Muscle of leg (tissue), 11 donors: ENCODE measurements around the gene PHF21B. TPM values are rescaled to one million over a fixed set of nuclear protein-coding genes. Genes with fewer than 3 reads are reported as not detected.

ENCODE experiments used
- DNase-seq: peaks from one replicate; pipeline ENCODE4 v3.0.0; 2013
- H3K27ac ChIP-seq: one replicate; pipeline ENCODE4 v1.5.1; 2013; ENCODE audit warnings: mild to moderate bottlenecking, low read length, control low read depth
- H3K27me3 ChIP-seq: one replicate; pipeline ENCODE4 v1.6.1; 2013; ENCODE audit warnings: low read length; ENCODE audit not compliant: control insufficient read depth, insufficient read depth
- H3K36me3 ChIP-seq: one replicate; pipeline ENCODE4 v1.6.1; 2013; ENCODE audit warnings: low read length; ENCODE audit not compliant: control insufficient read depth, insufficient read depth
- H3K4me1 ChIP-seq: one replicate; pipeline ENCODE4 v1.6.1; 2013; ENCODE audit warnings: low read length; ENCODE audit not compliant: control insufficient read depth, insufficient read depth
- H3K4me3 ChIP-seq: one replicate; pipeline ENCODE4 v1.5.1; 2013; ENCODE audit warnings: low read length, control low read depth
- H3K9me3 ChIP-seq: replicated peaks from 2 replicates; pipeline ENCODE4 v1.6.1; 2013; ENCODE audit warnings: low read depth, low read length; ENCODE audit not compliant: control insufficient read depth
- WGBS: methylation state at CpG from one replicate; pipeline ENCODE4 v1.1.5; 2013; ENCODE audit warnings: missing lambda C conversion rate; ENCODE audit not compliant: insufficient coverage; 5-methylcytosine and 5-hydroxymethylcytosine counted together
- polyA plus RNA-seq, 8 donors: library from polyadenylated mRNA; unstranded; fragments of 120-200 nt; gene quantifications; one replicate each; pipeline versions ENCODE4 v1.2.1 to v1.2.3, GENCODE V29; 2013; ENCODE audit warnings: inconsistent platforms in 1 of 8, low replicate concordance in 1 of 8; ENCODE audit not compliant: insufficient read length in 8 of 8, insufficient read depth in 1 of 8
- total RNA-seq: library from RNA; stranded (reverse); fragments of 120-200 nt; gene quantifications from one replicate; pipeline ENCODE4 v1.2.4, GENCODE V29; 2013

PHF21B gene
- total and polyA plus RNA-seq, 9 donors: 0.22 to 0.71 (median 0.49) TPM

DNA sequence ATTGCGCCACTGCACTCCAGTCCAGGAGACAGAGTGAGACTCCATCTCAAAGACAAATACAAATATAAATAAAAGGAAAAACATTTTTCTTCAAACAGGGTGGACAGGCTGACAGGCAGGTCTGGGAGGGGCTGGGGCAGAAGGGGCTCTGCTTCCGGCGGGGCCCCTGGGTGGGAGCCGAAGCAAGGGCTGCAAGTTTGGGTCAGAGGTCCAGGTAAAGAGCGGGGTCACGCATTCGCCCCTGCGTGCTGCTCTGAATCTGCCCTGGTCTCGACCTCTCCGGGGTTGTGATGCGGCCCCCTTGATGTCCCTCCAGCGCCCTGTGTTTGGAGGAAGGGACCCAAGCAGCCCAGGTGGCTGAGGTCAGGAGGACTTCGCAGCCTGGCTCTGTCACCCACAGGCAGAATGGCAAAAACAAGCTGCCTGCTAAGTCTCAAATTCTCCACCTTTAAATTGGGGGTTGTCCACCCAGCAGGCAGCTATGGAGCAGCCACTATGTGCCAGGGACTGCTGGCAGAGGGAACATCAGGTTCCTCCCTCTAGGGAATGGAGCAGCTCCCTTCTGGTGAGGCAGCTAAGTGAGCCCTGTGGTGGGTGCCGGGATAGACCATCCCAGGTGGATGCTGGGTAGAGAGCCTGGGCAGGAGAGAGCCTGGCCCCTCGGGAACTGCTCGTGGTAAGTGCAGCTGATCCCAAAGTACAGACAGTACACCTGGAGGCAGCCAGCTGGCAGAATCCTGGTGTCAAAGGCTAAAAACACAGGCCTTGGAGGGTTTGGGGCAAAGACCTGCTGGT lies 10.3 kb upstream of the PHF21B start:
- Histone ChIP-seq H3K4me1 (no peaks in the 10 kb centered on the region), H3K27ac (no peak overlapping the region), H3K9me3 (no peaks in the 10 kb centered on the region), H3K4me3 (no peak overlapping the region), H3K27me3 (peaks cover 26% of the 10 kb centered on the region), H3K36me3 (no peaks in the 10 kb centered on the region)
- WGBS: 50% methylated on average over 14 of the region's 16 CpGs
- DNase-seq: no peak

DNA sequence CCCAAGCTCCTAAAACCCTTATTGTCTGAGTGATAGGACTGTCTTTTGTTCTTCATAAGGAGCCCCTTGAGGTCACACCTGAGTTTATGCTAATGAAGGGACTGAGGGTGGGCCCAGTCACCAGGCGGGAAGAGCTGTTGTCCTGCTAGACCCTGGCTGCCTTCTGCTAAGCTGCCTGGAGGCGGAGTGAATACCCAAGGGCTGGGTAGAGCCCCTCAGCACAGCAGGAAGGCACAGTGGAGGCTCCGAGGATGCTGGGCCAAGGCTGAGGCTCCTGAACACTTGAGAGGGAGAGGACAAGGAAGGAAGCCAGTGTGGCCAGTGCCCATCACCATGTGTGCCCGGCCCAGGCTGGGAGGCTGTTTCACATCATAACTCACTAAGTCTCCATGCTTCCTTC lies 4.8 kb upstream of the PHF21B start:
- Histone ChIP-seq H3K27ac (no peak overlapping the region), H3K9me3 (no peaks in the 10 kb centered on the region), H3K27me3 (peaks cover 42% of the 10 kb centered on the region), H3K4me1 (peaks cover 10% of the 10 kb centered on the region), H3K36me3 (no peaks in the 10 kb centered on the region), H3K4me3 (no peak overlapping the region)
- DNase-seq: no peak
- WGBS: 39% methylated on average over 3 of the region's 4 CpGs

DNA sequence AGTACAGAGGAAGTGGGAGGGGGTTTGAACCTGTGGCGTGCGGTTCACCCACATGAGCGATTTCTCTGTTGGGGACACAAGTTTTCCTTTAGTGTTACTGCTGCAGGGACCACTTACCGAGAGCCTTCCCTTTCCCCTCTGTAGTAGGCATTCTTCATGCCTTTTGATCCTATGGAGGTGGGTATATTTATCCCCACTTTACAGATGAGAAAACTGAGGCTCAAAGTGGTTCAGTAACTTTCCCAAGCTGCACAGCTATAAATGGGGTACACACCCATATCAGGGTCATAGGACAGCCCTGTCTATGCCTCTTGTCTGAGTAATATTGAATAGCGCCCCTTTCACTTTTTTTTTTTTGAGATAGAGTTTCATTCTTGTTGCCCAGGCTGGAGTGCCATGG lies 3.3 kb upstream of the PHF21B start:
- WGBS: no CpG with 5 or more reads among the region's 5 CpGs
- Histone ChIP-seq H3K27ac (no peak overlapping the region), H3K9me3 (no peaks in the 10 kb centered on the region), H3K27me3 (peaks cover 49% of the 10 kb centered on the region), H3K4me3 (no peak overlapping the region), H3K4me1 (peaks cover 19% of the 10 kb centered on the region), H3K36me3 (no peaks in the 10 kb centered on the region)
- DNase-seq: no peak

DNA sequence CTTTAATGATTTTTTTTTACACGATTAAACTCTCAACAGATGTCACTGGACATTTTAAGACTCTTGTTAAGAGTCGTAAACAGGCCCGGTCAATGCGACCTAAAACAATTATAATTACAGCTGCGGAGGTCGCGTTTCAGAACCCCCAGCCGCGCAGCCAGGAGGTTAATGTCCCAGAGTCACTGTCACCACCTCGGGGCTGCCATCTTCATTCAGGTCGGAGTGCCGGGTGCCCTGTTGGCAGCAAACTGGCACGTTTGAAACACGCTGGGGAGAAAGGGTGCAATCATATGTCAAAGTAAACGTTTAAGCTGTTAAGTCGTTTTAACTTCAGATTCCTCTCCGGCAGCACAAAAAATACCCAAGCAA lies 711 bp upstream of the PHF21B start:
- Histone ChIP-seq H3K4me3 (peak overlapping the region; percentile 51), H3K36me3 (no peaks in the 10 kb centered on the region), H3K27ac (no peak overlapping the region), H3K4me1 (peaks cover 23% of the 10 kb centered on the region), H3K9me3 (no peaks in the 10 kb centered on the region), H3K27me3 (peaks cover 66% of the 10 kb centered on the region)
- no peak for DNase-seq
- WGBS: 0% methylated on average over 7 of the region's 17 CpGs

DNA sequence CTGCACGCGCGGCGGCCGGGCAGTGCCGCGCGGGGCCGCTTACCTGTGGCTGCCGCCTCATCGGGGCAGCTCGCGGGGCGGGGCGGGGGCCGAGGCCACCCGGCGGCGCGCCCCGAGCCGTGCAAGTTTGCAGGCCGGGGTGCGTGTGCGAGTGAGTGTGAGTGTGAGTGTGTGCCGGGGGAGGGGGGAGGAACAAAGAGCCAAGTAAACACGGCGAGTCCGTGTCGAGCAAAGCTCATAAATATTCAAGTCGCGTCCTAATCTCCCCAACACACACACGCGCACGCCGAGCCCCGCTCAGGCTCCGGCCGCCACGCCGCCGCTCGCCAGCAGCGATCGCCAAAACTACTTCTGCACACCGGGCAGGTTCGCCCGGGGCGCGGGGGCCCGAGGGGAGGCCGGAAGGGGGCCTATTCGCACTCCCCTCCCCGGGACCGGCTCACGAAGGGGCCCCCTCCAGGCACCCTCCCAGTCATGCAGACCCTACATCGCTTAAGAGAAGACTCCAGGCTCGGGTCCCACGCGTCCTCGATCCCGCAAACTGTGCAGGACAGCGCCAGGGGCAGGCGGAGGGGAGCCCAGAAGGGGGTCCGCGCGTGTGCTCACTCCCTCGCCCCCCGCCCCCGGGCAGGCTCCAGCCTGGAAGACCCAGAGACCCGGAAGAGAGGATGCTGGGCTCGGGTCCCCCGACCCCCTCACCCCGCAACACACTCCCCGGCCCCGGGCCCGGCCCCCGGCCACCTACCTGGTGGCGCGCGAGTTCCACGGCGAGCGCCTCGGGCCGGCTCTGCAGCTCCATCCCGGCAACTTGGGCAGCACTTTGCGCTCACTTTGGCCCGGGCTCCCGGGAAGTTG lies 827 bp downstream of the PHF21B start:
- peak overlapping the region; percentile 19 for H3K4me3 ChIP-seq
- DNase-seq: peak; percentile 7
- peaks cover 23% of the 10 kb centered on the region for H3K4me1 ChIP-seq
- no peaks in the 10 kb centered on the region for H3K36me3 ChIP-seq
- no peak overlapping the region for H3K27ac ChIP-seq
- peaks cover 70% of the 10 kb centered on the region for H3K27me3 ChIP-seq
- WGBS: under 1% methylated on average over 67 of the region's 90 CpGs
- H3K9me3 ChIP-seq: no peaks in the 10 kb centered on the region

DNA sequence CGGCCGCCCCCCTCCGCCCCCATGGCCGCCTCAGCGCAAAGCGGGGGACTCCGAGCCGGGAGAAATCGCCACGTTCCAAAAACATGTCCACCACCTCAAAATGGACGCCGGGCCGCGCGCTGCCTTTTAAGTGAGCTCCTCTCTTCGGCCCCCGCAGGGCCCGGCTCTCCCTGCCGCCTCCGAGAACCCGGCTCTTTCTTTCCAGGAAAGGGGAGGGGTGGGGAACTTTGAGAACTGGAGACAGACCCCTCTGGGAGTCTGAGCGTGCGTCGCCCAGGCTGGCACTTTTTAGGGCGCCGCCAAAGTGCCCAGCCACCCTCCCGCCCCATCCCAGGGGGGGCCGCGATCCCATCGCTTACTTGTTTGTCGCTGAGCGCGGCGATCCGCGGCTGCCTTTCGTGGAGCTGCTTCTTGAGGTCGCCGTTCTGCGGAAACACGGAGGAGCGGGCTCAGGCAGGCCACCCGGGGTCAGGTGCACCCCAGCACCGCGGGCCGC lies 1.6 kb downstream of the PHF21B start:
- H3K27me3 ChIP-seq: peaks cover 74% of the 10 kb centered on the region
- H3K27ac ChIP-seq: no peak overlapping the region
- DNase-seq: peak; percentile 19
- H3K4me3 ChIP-seq: peak overlapping the region; percentile 44
- H3K36me3 ChIP-seq: no peaks in the 10 kb centered on the region
- no peaks in the 10 kb centered on the region for H3K9me3 ChIP-seq
- peaks cover 23% of the 10 kb centered on the region for H3K4me1 ChIP-seq
- WGBS: 0% methylated on average over 25 of the region's 46 CpGs

DNA sequence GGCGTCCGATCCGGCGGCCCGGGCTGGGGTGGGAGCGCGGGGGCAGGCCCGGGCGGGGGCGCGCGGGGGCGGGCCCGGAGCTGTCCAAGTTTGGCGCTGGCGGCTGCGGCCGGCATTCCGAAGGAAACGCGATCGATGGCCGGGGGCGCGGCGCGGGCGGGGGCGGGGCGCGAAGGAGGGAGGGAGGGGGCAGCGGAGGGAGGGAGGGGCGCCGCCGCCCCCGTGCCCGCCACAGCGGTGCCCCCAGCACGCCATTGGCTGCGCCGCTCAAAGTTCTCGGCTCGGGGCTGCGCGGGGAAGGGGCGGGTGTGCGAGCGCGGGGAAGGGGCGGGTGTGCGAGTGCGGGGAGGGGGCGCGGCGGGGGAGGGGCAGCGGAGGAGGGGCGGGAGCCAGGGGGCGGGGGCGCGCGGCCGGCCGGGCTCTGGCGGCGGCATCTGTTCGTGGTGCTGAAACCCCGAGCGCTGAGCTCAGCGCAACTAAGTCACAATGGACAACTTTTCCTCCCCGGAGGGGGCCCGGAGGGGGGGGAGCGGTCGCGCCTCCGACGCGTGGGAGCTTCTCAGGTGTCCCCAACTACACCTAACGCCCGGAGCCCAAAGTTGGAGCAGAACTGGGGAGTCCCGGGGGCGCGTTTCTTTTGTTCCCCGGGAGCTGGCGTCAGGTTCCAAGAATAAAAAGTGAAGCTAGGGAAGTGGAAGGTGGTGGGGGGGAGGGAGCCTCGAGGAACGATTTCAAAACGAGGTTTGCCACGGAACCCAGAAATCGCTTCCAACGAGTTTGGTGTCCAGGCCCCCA lies 2.2 kb downstream of the PHF21B start:
- Histone ChIP-seq H3K4me3 (peak overlapping the region; percentile 44), H3K36me3 (no peaks in the 10 kb centered on the region), H3K27me3 (peaks cover 71% of the 10 kb centered on the region), H3K27ac (peak overlapping the region; percentile 47), H3K9me3 (no peaks in the 10 kb centered on the region), H3K4me1 (peaks cover 23% of the 10 kb centered on the region)
- WGBS: 0% methylated on average over 36 of the region's 90 CpGs
- DNase-seq: peak; percentile 74

DNA sequence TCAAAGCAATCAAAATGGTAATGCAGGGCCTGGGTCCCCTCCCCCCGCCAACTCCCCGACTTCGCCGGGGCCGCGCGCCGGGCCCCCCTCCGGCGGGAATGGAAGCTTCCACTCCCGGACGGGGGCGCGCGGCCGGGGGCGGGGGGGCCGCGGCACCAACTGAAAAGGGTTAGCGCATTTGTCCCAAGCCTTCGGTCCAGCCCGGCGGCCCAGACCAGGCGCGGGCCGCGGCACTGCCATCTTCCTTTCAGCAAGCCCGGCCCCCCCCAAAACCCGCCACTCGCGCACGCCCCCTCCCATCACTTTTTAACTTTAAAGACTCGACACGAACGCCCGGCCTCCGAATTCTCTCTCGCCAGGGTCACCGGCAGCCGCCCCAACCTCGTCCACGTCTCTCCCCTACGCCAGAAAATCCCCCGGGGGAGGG lies 2.8 kb downstream of the PHF21B start:
- Histone ChIP-seq H3K27me3 (peaks cover 65% of the 10 kb centered on the region), H3K27ac (peak overlapping the region; percentile 6), H3K4me3 (peak overlapping the region; percentile 38), H3K9me3 (no peaks in the 10 kb centered on the region), H3K4me1 (peaks cover 23% of the 10 kb centered on the region), H3K36me3 (no peaks in the 10 kb centered on the region)
- peak; percentile 45 for DNase-seq
- WGBS: under 1% methylated on average over 39 of the region's 44 CpGs

DNA sequence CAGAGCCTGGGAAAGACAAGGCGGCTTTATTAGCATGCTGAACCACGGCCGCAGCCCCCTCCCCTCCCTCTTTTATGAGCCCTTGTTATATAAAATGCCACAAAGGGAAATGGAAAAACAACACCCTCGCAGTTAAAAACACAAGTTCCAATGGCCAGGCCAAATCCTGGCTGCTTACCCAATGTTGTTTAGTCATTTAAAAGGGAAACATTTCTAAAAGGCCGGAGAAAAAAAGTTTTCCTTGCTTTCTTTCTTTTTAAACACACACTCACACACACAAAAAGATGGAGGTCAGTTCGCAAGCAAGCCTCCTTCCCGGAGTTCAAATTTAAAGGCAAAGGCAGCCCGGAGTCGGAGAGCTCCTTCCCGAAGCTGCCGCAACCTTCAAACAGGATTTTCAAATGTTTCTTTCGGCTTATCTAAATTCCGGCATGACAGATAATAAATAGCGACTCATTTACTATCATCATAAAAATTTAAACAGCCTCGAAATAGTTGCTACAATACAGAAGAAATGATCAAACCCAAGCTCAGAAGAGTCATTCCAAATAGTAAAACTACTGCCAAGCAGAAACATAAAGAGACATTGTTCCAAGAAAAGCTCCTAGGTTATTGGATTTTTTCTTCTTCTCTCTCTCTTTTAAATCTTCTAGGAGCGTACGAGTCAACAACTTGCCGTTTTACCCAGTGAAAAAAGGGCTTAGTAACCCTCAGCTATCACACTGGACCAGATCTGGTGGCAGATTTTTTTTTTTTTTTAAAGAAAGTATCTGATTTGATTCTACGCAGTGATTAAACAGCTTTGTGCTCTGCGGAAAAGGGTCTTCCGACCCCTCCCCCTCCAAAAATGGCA lies 3.5 kb downstream of the PHF21B start:
- Histone ChIP-seq H3K27ac (peak overlapping the region; percentile 6), H3K27me3 (peaks cover 58% of the 10 kb centered on the region), H3K36me3 (no peaks in the 10 kb centered on the region), H3K4me1 (peaks cover 23% of the 10 kb centered on the region), H3K9me3 (no peaks in the 10 kb centered on the region), H3K4me3 (peak overlapping the region; percentile 5)
- DNase-seq: peak; percentile 25
- WGBS: 0% methylated on average over 7 of the region's 21 CpGs
